IMR-90 (cell line): Measurements from ENCODE around the gene CSRNP3. TPM values are rescaled to one million over a fixed set of nuclear protein-coding genes. Genes with fewer than 3 reads are reported as not detected.

ENCODE experiments used
- ATAC-seq: fragments of 200-7000 bp; cut with Tn5 transposase; 2 replicates; pipeline ENCODE4 v1.9.1; 2020; ENCODE audit warnings: low read depth, mild to moderate bottlenecking, moderate library complexity
- BruUV-seq: library from RNA; stranded (reverse); fragments of 400-500 nt; replicated peaks from 2 replicates; lab custom pipeline; 2021; lab: Mats Ljungman, UMichigan
- CTCF ChIA-PET: fragments of 300-600 bp; formaldehyde crosslinking; extraction: SDS; loops from one replicate; lab custom pipeline; 2021; ENCODE audit warnings: antibody characterized with exemption; lab: Yijun Ruan, JAX
- POLR2A ChIA-PET: fragments of 300-600 bp; sonication (Branson Sonifier 250); formaldehyde crosslinking; loops from one replicate; lab custom pipeline; 2022; ENCODE audit warnings: antibody characterized with exemption; ENCODE audit not compliant: unreplicated experiment; lab: Charles Lee
- DNase-seq: peaks from one replicate; pipeline ENCODE4 v3.0.0; 2013
- H2AFZ ChIP-seq: replicated peaks from 2 replicates; pipeline ENCODE3; 2013; ENCODE audit warnings: low read length, mild to moderate bottlenecking; ENCODE audit not compliant: poor library complexity
- H2AK5ac ChIP-seq: 2 replicates; pipeline ENCODE4 v1.6.1; 2013; ENCODE audit warnings: low read depth, low read length, inconsistent platforms
- H2AK9ac ChIP-seq: replicated peaks from 2 replicates; pipeline ENCODE3; 2013; ENCODE audit warnings: mild to moderate bottlenecking, low read depth, low read length, moderate library complexity; ENCODE audit not compliant: poor library complexity
- H2BK120ac ChIP-seq: 2 replicates; pipeline ENCODE4 v1.6.1; 2013; ENCODE audit warnings: low read depth, low read length, inconsistent platforms
- H2BK15ac ChIP-seq: 3 replicates; pipeline ENCODE4 v1.6.1; 2013; ENCODE audit warnings: low read depth, low read length, inconsistent platforms
- H2BK20ac ChIP-seq: 2 replicates; pipeline ENCODE4 v1.6.1; 2013; ENCODE audit warnings: low read depth, mild to moderate bottlenecking, inconsistent platforms, low read length, moderate library complexity
- H2BK5ac ChIP-seq: 2 replicates; pipeline ENCODE4 v1.6.1; 2013; ENCODE audit warnings: mild to moderate bottlenecking, low read depth, low read length, inconsistent platforms; ENCODE audit not compliant: poor library complexity, severe bottlenecking
- H3K14ac ChIP-seq: replicated peaks from 2 replicates; pipeline ENCODE4 v1.6.1; 2013; ENCODE audit warnings: low read depth, low read length, inconsistent platforms
- H3K18ac ChIP-seq: 2 replicates; pipeline ENCODE4 v1.6.1; 2013; ENCODE audit warnings: low read depth, low read length, control low read depth
- H3K23ac ChIP-seq: 2 replicates; pipeline ENCODE4 v1.6.1; 2013; ENCODE audit warnings: low read depth, low read length, inconsistent platforms
- H3K27ac ChIP-seq: 2 replicates; pipeline ENCODE4 v1.5.1; 2013; ENCODE audit warnings: mild to moderate bottlenecking, control low read depth, low read length; ENCODE audit not compliant: insufficient read depth
- H3K27me3 ChIP-seq: 2 replicates; pipeline ENCODE4 v1.6.1; 2013; ENCODE audit warnings: low read length; ENCODE audit not compliant: control insufficient read depth, insufficient read depth
- H3K36me3 ChIP-seq: 2 replicates; pipeline ENCODE4 v1.6.1; 2013; ENCODE audit warnings: low read length, mixed read lengths; ENCODE audit not compliant: control insufficient read depth, insufficient read depth
- H3K4ac ChIP-seq: 2 replicates; pipeline ENCODE4 v1.6.1; 2013; ENCODE audit warnings: low read depth, low read length, inconsistent platforms
- H3K4me1 ChIP-seq: 2 replicates; pipeline ENCODE4 v1.6.1; 2013; ENCODE audit warnings: low read length, mixed read lengths; ENCODE audit not compliant: control insufficient read depth, insufficient read depth
- H3K4me2 ChIP-seq: 2 replicates; pipeline ENCODE4 v1.6.1; 2013; ENCODE audit warnings: low read depth, mild to moderate bottlenecking, control low read depth, low read length, moderate library complexity
- H3K4me3 ChIP-seq: 2 replicates; pipeline ENCODE4 v1.5.1; 2013; ENCODE audit warnings: low read depth, mild to moderate bottlenecking, control low read depth, low read length, moderate library complexity; ENCODE audit not compliant: insufficient read depth
- H3K56ac ChIP-seq: 2 replicates; pipeline ENCODE4 v1.6.1; 2013; ENCODE audit warnings: low read length, inconsistent platforms; ENCODE audit not compliant: insufficient read depth; ENCODE audit errors: extremely low read depth
- H3K79me1 ChIP-seq, 2 experiments: 2 replicates each; pipeline ENCODE4 v1.6.1; 2013; ENCODE audit warnings: low read length in 2 of 2, inconsistent platforms in 1 of 2, low read depth in 1 of 2
- H3K9ac ChIP-seq: 2 replicates; pipeline ENCODE4 v1.6.1; 2013; ENCODE audit warnings: low read depth, low read length, control low read depth
- H3K9me1 ChIP-seq: 2 replicates; pipeline ENCODE4 v1.6.1; 2013; ENCODE audit warnings: low read length, inconsistent platforms; ENCODE audit not compliant: insufficient read depth
- H3K9me3 ChIP-seq: 2 replicates; pipeline ENCODE4 v1.6.1; 2013; ENCODE audit warnings: low read length; ENCODE audit not compliant: control insufficient read depth, insufficient read depth
- H4K20me1 ChIP-seq: 2 replicates; pipeline ENCODE4 v1.6.1; 2013; ENCODE audit warnings: low read length, inconsistent platforms; ENCODE audit not compliant: insufficient read depth
- H4K5ac ChIP-seq: 2 replicates; pipeline ENCODE4 v1.6.1; 2013; ENCODE audit warnings: mild to moderate bottlenecking, low read depth, low read length, control low read depth
- H4K8ac ChIP-seq, 2 experiments: 2 replicates each; pipeline ENCODE4 v1.6.1; 2013; ENCODE audit warnings: low read depth in 2 of 2, low read length in 2 of 2, control low read depth in 1 of 2, inconsistent platforms in 1 of 2
- H4K91ac ChIP-seq: 2 replicates; pipeline ENCODE4 v1.6.1; 2013; ENCODE audit warnings: low read depth, low read length, inconsistent platforms; ENCODE audit not compliant: insufficient read depth
- BHLHE40 ChIP-seq: fragments of 150-350 bp; IDR thresholded peaks from 2 replicates; pipeline ENCODE4 v1.6.1; 2016; ENCODE audit warnings: mild to moderate bottlenecking, low read depth, low read length
- CEBPB ChIP-seq: IDR thresholded peaks from 2 replicates; pipeline ENCODE4 v1.6.1; 2012; ENCODE audit warnings: low read depth, low read length, improper control_type of control experiment
- CHD1 ChIP-seq: IDR thresholded peaks from 2 replicates; pipeline ENCODE4 v1.6.1; 2012; ENCODE audit warnings: low read depth, low read length, improper control_type of control experiment
- FOS ChIP-seq: fragments of 150-350 bp; IDR thresholded peaks from 2 replicates; pipeline ENCODE4 v1.6.1; 2016; ENCODE audit warnings: low read depth, low read length
- MAFK ChIP-seq: IDR thresholded peaks from 2 replicates; pipeline ENCODE4 v1.6.1; 2012; ENCODE audit warnings: low read depth, low read length, improper control_type of control experiment
- MAZ ChIP-seq: IDR thresholded peaks from 2 replicates; pipeline ENCODE4 v1.6.1; 2012; ENCODE audit warnings: low read depth, mild to moderate bottlenecking, low read length, improper control_type of control experiment, moderate library complexity, borderline replicate concordance
- MXI1 ChIP-seq: IDR thresholded peaks from 2 replicates; pipeline ENCODE4 v1.6.1; 2012; ENCODE audit warnings: low read depth, mild to moderate bottlenecking, low read length, moderate library complexity, borderline replicate concordance
- NFE2L2 ChIP-seq: fragments of 150-350 bp; IDR thresholded peaks from 2 replicates; pipeline ENCODE4 v1.6.1; 2016; ENCODE audit warnings: low read depth, mild to moderate bottlenecking, low read length
- POLR2A ChIP-seq: IDR thresholded peaks from 2 replicates; pipeline ENCODE4 v1.6.1; 2012; ENCODE audit warnings: mild to moderate bottlenecking, low read depth, low read length
- RAD21 ChIP-seq: IDR thresholded peaks from 2 replicates; pipeline ENCODE4 v1.6.1; 2012; ENCODE audit warnings: low read length, improper control_type of control experiment
- RCOR1 ChIP-seq: IDR thresholded peaks from 2 replicates; pipeline ENCODE4 v1.6.1; 2012; ENCODE audit warnings: mild to moderate bottlenecking, low read length, improper control_type of control experiment; ENCODE audit not compliant: insufficient replicate concordance
- RFX5 ChIP-seq: IDR thresholded peaks from 2 replicates; pipeline ENCODE4 v1.8.0; 2012; ENCODE audit warnings: low read depth, mild to moderate bottlenecking, low read length, moderate library complexity
- SMC3 ChIP-seq: fragments of 150-350 bp; IDR thresholded peaks from 2 replicates; pipeline ENCODE4 v1.6.1; 2016; ENCODE audit warnings: low read depth, mild to moderate bottlenecking, antibody characterized with exemption, low read length, moderate library complexity
- WGBS, 2 experiments: methylation state at CpG; one replicate each; pipeline versions ENCODE4 v1.1.5 to v1.1.7; 2013; ENCODE audit warnings: missing lambda C conversion rate in 2 of 2; ENCODE audit not compliant: insufficient read length in 1 of 2; ENCODE audit errors: extremely low coverage in 2 of 2; 5-methylcytosine and 5-hydroxymethylcytosine counted together
- dilution Hi-C: fragments of 300-500 bp; cut with HindIII; formaldehyde crosslinking; loops from one replicate; pipeline ENCODE4 v1.14.3; 2018; ENCODE audit warnings: low sequenced_read_pairs; ENCODE audit not compliant: unreplicated experiment
- in situ Hi-C: fragments of 300-500 bp; cut with MboI; formaldehyde crosslinking; loops from 3 replicates; pipeline ENCODE4 v1.14.3; 2019; ENCODE audit warnings: low sequenced_read_pairs, inconsistent platforms, mixed read lengths
- intact Hi-C: fragments of 100-400 bp; cut with micrococcal nuclease; formaldehyde crosslinking; loops from 2 replicates; pipeline ENCODE4 v1.10.0; 2022
- polyA plus RNA-seq, 3 experiments: library from polyadenylated mRNA; depleted of rRNA; stranded (reverse); fragments of >200 nt; gene quantifications; 2 replicates each; pipeline ENCODE4 v1.2.3, GENCODE V29; 2012; ENCODE audit warnings: low replicate concordance in 1 of 3
- total RNA-seq: library from RNA; depleted of rRNA; stranded (reverse); fragments of >200 nt; gene quantifications from 2 replicates; pipeline ENCODE4 v1.2.3, GENCODE V29; 2012
- TF ChIP-seq, protein P1 (sequence below): fragments of 150-350 bp; IDR thresholded peaks from 2 replicates; pipeline ENCODE4 v1.6.1; 2016; ENCODE audit warnings: low read depth, mild to moderate bottlenecking, low read length, moderate library complexity, borderline replicate concordance
- TF ChIP-seq, protein P2 (sequence below): conservative IDR thresholded peaks from 2 replicates; pipeline ENCODE4 v1.5.1; 2012; ENCODE audit warnings: mild to moderate bottlenecking, low read depth, low read length, improper control_type of control experiment
- TF ChIP-seq, protein P3 (sequence below): fragments of 150-350 bp; IDR thresholded peaks from 2 replicates; pipeline ENCODE4 v1.6.1; 2017; ENCODE audit warnings: mild to moderate bottlenecking, antibody characterized with exemption, low read length, low read depth

The CSRNP3 gene
- total and polyA plus RNA-seq, 2 of the 4 experiments (the other 2 are of a cell fraction): 0.21 to 0.72 TPM

DNA sequence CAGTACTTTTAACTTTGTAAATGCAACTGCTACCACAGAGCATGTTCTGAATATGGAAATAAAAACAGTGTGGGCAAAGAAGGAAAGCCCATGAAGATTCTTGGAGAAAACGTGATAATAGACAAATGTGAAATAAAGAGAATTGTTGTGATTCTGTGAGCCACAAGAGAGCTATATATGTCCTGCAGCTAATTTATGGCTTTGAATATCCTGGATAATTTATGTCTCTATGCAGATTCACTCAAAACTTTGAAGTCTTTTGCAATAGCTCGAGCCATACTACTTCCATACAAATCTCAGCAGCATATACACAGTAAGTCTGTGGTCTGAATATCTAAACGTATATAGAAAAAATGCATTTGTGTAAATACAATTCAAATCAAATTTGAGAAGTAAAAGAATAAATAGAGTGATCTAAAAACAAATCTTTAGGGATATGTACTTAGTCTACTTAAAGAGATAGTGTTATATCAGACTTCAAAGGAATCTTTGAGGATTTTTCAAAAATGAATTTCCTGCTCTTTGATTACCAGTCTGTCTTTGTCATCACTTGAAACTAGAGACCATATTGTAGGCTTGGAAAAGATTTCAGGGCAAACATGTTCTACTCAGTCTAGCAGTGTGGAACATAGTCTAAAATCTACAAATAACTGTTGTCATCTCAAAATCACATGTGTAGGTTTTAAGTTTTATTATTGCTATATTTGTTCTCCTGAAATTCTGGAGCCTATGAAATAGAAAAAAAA is 107.1 kb downstream of the CSRNP3 start:
- no peak for TF ChIP-seq POLR2A
- no peak for TF ChIP-seq RCOR1
- TF ChIP-seq MAZ: no peak
- TF ChIP-seq, protein P1, sequence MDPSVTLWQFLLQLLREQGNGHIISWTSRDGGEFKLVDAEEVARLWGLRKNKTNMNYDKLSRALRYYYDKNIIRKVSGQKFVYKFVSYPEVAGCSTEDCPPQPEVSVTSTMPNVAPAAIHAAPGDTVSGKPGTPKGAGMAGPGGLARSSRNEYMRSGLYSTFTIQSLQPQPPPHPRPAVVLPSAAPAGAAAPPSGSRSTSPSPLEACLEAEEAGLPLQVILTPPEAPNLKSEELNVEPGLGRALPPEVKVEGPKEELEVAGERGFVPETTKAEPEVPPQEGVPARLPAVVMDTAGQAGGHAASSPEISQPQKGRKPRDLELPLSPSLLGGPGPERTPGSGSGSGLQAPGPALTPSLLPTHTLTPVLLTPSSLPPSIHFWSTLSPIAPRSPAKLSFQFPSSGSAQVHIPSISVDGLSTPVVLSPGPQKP: no peak
- no peak for TF ChIP-seq SMC3
- TF ChIP-seq RAD21: no peak
- no peak for TF ChIP-seq CEBPB
- no peak for TF ChIP-seq RFX5
- no peak for TF ChIP-seq CHD1
- TF ChIP-seq, protein P2, sequence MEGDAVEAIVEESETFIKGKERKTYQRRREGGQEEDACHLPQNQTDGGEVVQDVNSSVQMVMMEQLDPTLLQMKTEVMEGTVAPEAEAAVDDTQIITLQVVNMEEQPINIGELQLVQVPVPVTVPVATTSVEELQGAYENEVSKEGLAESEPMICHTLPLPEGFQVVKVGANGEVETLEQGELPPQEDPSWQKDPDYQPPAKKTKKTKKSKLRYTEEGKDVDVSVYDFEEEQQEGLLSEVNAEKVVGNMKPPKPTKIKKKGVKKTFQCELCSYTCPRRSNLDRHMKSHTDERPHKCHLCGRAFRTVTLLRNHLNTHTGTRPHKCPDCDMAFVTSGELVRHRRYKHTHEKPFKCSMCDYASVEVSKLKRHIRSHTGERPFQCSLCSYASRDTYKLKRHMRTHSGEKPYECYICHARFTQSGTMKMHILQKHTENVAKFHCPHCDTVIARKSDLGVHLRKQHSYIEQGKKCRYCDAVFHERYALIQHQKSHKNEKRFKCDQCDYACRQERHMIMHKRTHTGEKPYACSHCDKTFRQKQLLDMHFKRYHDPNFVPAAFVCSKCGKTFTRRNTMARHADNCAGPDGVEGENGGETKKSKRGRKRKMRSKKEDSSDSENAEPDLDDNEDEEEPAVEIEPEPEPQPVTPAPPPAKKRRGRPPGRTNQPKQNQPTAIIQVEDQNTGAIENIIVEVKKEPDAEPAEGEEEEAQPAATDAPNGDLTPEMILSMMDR: no peak
- TF ChIP-seq, protein P3, sequence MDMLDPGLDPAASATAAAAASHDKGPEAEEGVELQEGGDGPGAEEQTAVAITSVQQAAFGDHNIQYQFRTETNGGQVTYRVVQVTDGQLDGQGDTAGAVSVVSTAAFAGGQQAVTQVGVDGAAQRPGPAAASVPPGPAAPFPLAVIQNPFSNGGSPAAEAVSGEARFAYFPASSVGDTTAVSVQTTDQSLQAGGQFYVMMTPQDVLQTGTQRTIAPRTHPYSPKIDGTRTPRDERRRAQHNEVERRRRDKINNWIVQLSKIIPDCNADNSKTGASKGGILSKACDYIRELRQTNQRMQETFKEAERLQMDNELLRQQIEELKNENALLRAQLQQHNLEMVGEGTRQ: no peak
- TF ChIP-seq MXI1: no peak
- no peak for TF ChIP-seq FOS
- no peak for TF ChIP-seq NFE2L2
- TF ChIP-seq MAFK: no peak
- no peak for TF ChIP-seq BHLHE40
- ATAC-seq: no peak
- no peaks in the 10 kb centered on the region for H3K27me3 ChIP-seq
- no peak overlapping the region for H4K8ac ChIP-seq
- WGBS, 2 experiments: no CpG with 5 or more reads among the region's 3 CpGs
- no peak overlapping the region for H3K9ac ChIP-seq
- no peak overlapping the region for H3K27ac ChIP-seq
- no peak overlapping the region for H2AK5ac ChIP-seq
- H4K91ac ChIP-seq: no peak overlapping the region
- no peaks in the 10 kb centered on the region for H3K9me3 ChIP-seq
- BruUV-seq: no TSS peak
- H3K4ac ChIP-seq: no peak overlapping the region
- no peak overlapping the region for H2BK20ac ChIP-seq
- H4K5ac ChIP-seq: no peak overlapping the region
- no peak overlapping the region for H3K56ac ChIP-seq
- no peak overlapping the region for H3K18ac ChIP-seq
- no peak overlapping the region for H2BK120ac ChIP-seq
- no peaks in the 10 kb centered on the region for H3K36me3 ChIP-seq
- no peak overlapping the region for H3K4me3 ChIP-seq
- H3K14ac ChIP-seq: no peak overlapping the region
- H2AFZ ChIP-seq: no peak overlapping the region
- POLR2A ChIA-PET: no interaction called here
- no peaks in the 10 kb centered on the region for H3K79me1 ChIP-seq
- in situ Hi-C loops (no loop called here), intact Hi-C loops (no loop called here), dilution Hi-C loops (no loop called here)
- no peaks in the 10 kb centered on the region; the same call in 1 of the 2 replicates for H3K4me1 ChIP-seq
- no peak overlapping the region for H2AK9ac ChIP-seq
- H4K20me1 ChIP-seq: no peaks in the 10 kb centered on the region
- H2BK15ac ChIP-seq: no peak overlapping the region
- CTCF ChIA-PET: no interaction called here
- DNase-seq: no peak
- H2BK5ac ChIP-seq: no peak overlapping the region
- no peak overlapping the region for H3K23ac ChIP-seq
- no peaks in the 10 kb centered on the region for H3K9me1 ChIP-seq
- H3K4me2 ChIP-seq: no peak overlapping the region
